ENCODE results near the gene SPINK8.

The SPINK8 gene

DNA sequence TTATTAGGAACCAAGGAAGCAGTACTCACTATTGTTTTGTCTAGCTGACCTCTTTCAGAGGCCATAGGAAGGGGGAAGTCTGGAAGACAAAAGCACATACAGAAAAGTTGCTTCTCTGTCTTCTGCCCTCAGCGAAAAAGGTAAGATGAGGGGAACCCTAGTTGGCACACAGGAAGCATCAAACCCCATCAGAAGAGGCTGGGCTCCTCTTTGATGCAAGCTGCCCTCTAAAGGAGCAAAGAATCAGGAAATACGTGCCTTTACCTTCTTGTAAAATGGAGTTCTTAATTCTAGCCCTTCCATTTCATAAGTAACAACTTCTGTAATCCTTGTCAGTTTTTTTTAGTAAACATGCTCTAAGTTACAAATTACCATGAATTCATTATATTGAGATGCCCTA is 12.5 kb downstream of the SPINK8 start:
- no peak for DNase-seq (ENCODE audit: low read depth, low spot score)

GRCh38 chr3:48318713-48319468 is 14.6 kb downstream of the SPINK8 start:
- Histone ChIP-seq H3K9me3 (ENCODE audit: insufficient read depth, low read length) (peaks cover 32% of the 10 kb centered on the region), H3K27me3 (ENCODE audit: insufficient read depth, insufficient read length) (no peaks in the 10 kb centered on the region), H3K9ac (ENCODE audit: insufficient read length, low read depth) (no peak overlapping the region), H3K4me3 (ENCODE audit: insufficient read length, low read depth) (no peak overlapping the region), H3K36me3 (ENCODE audit: insufficient read depth, insufficient read length, low read length) (no peaks in the 10 kb centered on the region), H3K4me1 (ENCODE audit: insufficient read depth, insufficient read length) (no peaks in the 10 kb centered on the region)
- TF ChIP-seq YY1 (IDR thresholded peaks at IDR 0.05; ENCODE audit: insufficient read depth, insufficient read length) (no peak), SUZ12 (IDR thresholded peaks at IDR 0.05; ENCODE audit: extremely low read depth, insufficient read depth, insufficient read length) (no peak), ZNF274 (IDR thresholded peaks at IDR 0.05; ENCODE audit: low read depth, low read length) (no peak)
- DNase-seq (ENCODE audit: low read depth, low spot score) = no peak

More for the DNA sequence above, 12.5 kb downstream of the SPINK8 start:
- Histone ChIP-seq H3K4me3 (ENCODE audit: insufficient read length, low read depth) (no peak overlapping the region), H3K4me1 (ENCODE audit: insufficient read depth, insufficient read length) (no peaks in the 10 kb centered on the region), H3K36me3 (ENCODE audit: insufficient read depth, insufficient read length, low read length) (no peaks in the 10 kb centered on the region), H3K27me3 (ENCODE audit: insufficient read depth, insufficient read length) (no peaks in the 10 kb centered on the region), H3K9ac (ENCODE audit: insufficient read length, low read depth) (no peak overlapping the region), H3K9me3 (ENCODE audit: insufficient read depth, low read length) (peaks cover 11% of the 10 kb centered on the region; the same call in 1 of the 2 replicates)
- TF ChIP-seq YY1 (IDR thresholded peaks at IDR 0.05; ENCODE audit: insufficient read depth, insufficient read length) = no peak
- TF ChIP-seq ZNF274 (IDR thresholded peaks at IDR 0.05; ENCODE audit: low read depth, low read length) = no peak
- no peak for TF ChIP-seq SUZ12 (IDR thresholded peaks at IDR 0.05; ENCODE audit: extremely low read depth, insufficient read depth, insufficient read length)

DNA sequence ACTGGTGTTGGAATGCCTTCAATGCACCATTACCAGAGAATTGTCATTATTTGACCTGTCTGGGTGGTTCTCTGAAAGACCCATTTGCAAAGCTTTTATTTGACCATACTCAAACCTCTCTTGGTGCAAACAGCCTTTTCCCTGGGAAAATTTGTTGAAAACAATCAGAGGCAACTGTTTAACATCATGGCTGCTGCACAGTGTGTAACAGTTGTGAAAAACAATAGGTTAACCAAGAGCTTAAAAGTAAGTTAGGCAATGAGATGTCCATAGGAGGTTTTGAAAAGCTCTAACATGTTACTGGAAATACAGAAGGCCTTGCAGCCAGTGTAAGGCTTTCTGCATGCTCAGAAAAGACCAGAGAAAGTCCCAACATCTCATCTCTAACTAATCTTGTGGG is 18.9 kb downstream of the SPINK8 start:
- no peak overlapping the region for H3K9ac ChIP-seq (ENCODE audit: insufficient read length, low read depth)
- peaks cover 38% of the 10 kb centered on the region for H3K9me3 ChIP-seq (ENCODE audit: insufficient read depth, low read length)
- no peak overlapping the region for H3K4me3 ChIP-seq (ENCODE audit: insufficient read length, low read depth)
- H3K27me3 ChIP-seq (ENCODE audit: insufficient read depth, insufficient read length) = no peaks in the 10 kb centered on the region
- no peaks in the 10 kb centered on the region for H3K36me3 ChIP-seq (ENCODE audit: insufficient read depth, insufficient read length, low read length)
- no peak for DNase-seq (ENCODE audit: low read depth, low spot score)
- H3K4me1 ChIP-seq (ENCODE audit: insufficient read depth, insufficient read length) = no peaks in the 10 kb centered on the region
- TF ChIP-seq YY1 (IDR thresholded peaks at IDR 0.05; ENCODE audit: insufficient read depth, insufficient read length) (no peak), ZNF274 (IDR thresholded peaks at IDR 0.05; ENCODE audit: low read depth, low read length) (no peak), SUZ12 (IDR thresholded peaks at IDR 0.05; ENCODE audit: extremely low read depth, insufficient read depth, insufficient read length) (no peak)

GRCh38 chr3:48306860-48307530 is 26.5 kb downstream of the SPINK8 start:
- Histone ChIP-seq H3K4me3 (ENCODE audit: insufficient read length, low read depth) (no peak overlapping the region), H3K9me3 (ENCODE audit: insufficient read depth, low read length) (peaks cover 5% of the 10 kb centered on the region; the same call in 1 of the 2 replicates), H3K4me1 (ENCODE audit: insufficient read depth, insufficient read length) (no peaks in the 10 kb centered on the region), H3K27me3 (ENCODE audit: insufficient read depth, insufficient read length) (peaks cover 10% of the 10 kb centered on the region), H3K9ac (ENCODE audit: insufficient read length, low read depth) (no peak overlapping the region), H3K36me3 (ENCODE audit: insufficient read depth, insufficient read length, low read length) (no peaks in the 10 kb centered on the region)
- TF ChIP-seq ZNF274 (IDR thresholded peaks at IDR 0.05; ENCODE audit: low read depth, low read length) = no peak
- TF ChIP-seq YY1 (IDR thresholded peaks at IDR 0.05; ENCODE audit: insufficient read depth, insufficient read length) = no peak
- no peak for TF ChIP-seq SUZ12 (IDR thresholded peaks at IDR 0.05; ENCODE audit: extremely low read depth, insufficient read depth, insufficient read length)
- no peak for DNase-seq (ENCODE audit: low read depth, low spot score)

DNA sequence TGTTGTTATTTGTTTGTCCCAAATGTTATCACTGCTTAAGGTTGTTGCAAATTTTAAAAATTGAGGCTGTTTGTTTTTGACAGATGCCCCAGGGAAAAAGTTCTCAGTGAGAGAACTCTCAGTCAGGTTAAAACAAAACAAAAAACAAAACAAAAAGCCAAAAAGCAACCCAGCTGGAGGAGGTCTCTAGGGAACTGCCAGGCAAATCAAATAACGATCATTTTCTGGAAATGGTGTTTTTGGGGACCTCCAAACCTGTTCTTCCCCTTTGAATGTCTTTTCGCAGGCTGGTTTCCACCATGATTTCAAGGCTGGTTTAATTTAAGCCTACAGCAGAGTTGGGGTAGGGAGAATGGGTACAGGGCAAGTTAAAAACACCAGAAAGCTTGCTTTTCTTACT is 27.2 kb downstream of the SPINK8 start:
- Histone ChIP-seq H3K27me3 (ENCODE audit: insufficient read depth, insufficient read length) (peaks cover 10% of the 10 kb centered on the region), H3K9me3 (ENCODE audit: insufficient read depth, low read length) (peaks cover 5% of the 10 kb centered on the region; the same call in 1 of the 2 replicates), H3K4me1 (ENCODE audit: insufficient read depth, insufficient read length) (no peaks in the 10 kb centered on the region), H3K4me3 (ENCODE audit: insufficient read length, low read depth) (no peak overlapping the region), H3K36me3 (ENCODE audit: insufficient read depth, insufficient read length, low read length) (no peaks in the 10 kb centered on the region), H3K9ac (ENCODE audit: insufficient read length, low read depth) (no peak overlapping the region)
- TF ChIP-seq ZNF274 (IDR thresholded peaks at IDR 0.05; ENCODE audit: low read depth, low read length) (no peak), SUZ12 (IDR thresholded peaks at IDR 0.05; ENCODE audit: extremely low read depth, insufficient read depth, insufficient read length) (no peak), YY1 (IDR thresholded peaks at IDR 0.05; ENCODE audit: insufficient read depth, insufficient read length) (no peak)
- DNase-seq (ENCODE audit: low read depth, low spot score) = no peak

DNA sequence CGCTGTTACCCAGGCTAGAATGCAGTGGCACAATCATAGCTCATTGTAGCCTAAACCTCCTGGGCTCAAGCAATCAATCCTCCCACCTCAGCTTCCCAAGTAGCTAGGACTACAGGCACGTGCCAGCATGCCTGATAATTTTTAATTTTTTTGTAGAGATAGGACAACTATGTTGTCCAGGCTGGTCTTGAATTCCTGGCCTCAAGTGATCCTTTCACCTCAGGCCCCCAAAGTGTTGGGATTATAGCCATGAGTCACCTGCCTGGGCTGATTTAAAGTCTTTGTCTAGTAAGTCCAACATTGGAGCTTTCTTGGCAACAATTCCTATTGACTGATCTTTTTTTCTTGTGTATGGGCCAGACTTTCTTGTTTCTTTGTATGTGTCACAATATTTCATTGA is 28.1 kb downstream of the SPINK8 start:
- no peaks in the 10 kb centered on the region for H3K36me3 ChIP-seq (ENCODE audit: insufficient read depth, insufficient read length, low read length)
- peaks cover 10% of the 10 kb centered on the region for H3K27me3 ChIP-seq (ENCODE audit: insufficient read depth, insufficient read length)
- H3K9me3 ChIP-seq (ENCODE audit: insufficient read depth, low read length) = peaks cover 5% of the 10 kb centered on the region; the same call in 1 of the 2 replicates
- DNase-seq (ENCODE audit: low read depth, low spot score) = no peak
- no peak overlapping the region for H3K4me3 ChIP-seq (ENCODE audit: insufficient read length, low read depth)
- H3K9ac ChIP-seq (ENCODE audit: insufficient read length, low read depth) = no peak overlapping the region
- TF ChIP-seq SUZ12 (IDR thresholded peaks at IDR 0.05; ENCODE audit: extremely low read depth, insufficient read depth, insufficient read length) (no peak), YY1 (IDR thresholded peaks at IDR 0.05; ENCODE audit: insufficient read depth, insufficient read length) (no peak), ZNF274 (IDR thresholded peaks at IDR 0.05; ENCODE audit: low read depth, low read length) (no peak)
- H3K4me1 ChIP-seq (ENCODE audit: insufficient read depth, insufficient read length) = no peaks in the 10 kb centered on the region

DNA sequence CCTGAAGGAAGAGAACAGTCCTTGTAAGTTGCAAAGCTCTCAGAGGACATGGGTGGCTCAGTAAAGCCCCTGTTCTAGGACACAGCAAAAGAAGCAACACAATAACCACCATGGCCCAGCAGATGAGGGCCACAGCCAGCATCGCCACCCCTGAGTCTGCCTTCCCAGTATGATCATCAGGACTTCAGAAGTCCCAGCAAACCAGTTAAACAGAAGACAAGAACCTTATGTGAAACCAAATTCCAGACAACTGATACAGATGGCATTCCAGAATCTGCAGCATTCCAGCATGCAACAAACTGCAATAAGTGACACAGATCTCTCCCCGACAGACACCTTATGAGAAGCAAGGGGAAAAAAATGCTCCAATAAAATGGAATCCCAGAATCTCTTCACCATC is 30.4 kb downstream of the SPINK8 start:
- Histone ChIP-seq H3K9me3 (ENCODE audit: insufficient read depth, low read length) (peaks cover 5% of the 10 kb centered on the region; the same call in 1 of the 2 replicates), H3K9ac (ENCODE audit: insufficient read length, low read depth) (no peak overlapping the region), H3K4me1 (ENCODE audit: insufficient read depth, insufficient read length) (no peaks in the 10 kb centered on the region)

More for the DNA sequence above, 30.4 kb downstream of the SPINK8 start:
- H3K36me3 ChIP-seq (ENCODE audit: insufficient read depth, insufficient read length, low read length) = peaks cover 14% of the 10 kb centered on the region
- H3K4me3 ChIP-seq (ENCODE audit: insufficient read length, low read depth) = no peak overlapping the region
- DNase-seq (ENCODE audit: low read depth, low spot score) = no peak
- peaks cover 10% of the 10 kb centered on the region for H3K27me3 ChIP-seq (ENCODE audit: insufficient read depth, insufficient read length)
- no peak for TF ChIP-seq YY1 (IDR thresholded peaks at IDR 0.05; ENCODE audit: insufficient read depth, insufficient read length)
- TF ChIP-seq ZNF274 (IDR thresholded peaks at IDR 0.05; ENCODE audit: low read depth, low read length) = no peak
- no peak for TF ChIP-seq SUZ12 (IDR thresholded peaks at IDR 0.05; ENCODE audit: extremely low read depth, insufficient read depth, insufficient read length)

Data from NT2/D1 (cell line).